ENCODE measurements around the gene NACC1. TPM values are rescaled to one million over a fixed set of nuclear protein-coding genes. Genes with fewer than 3 reads are reported as not detected.

The NACC1 gene
- total and polyA plus RNA-seq, 2 of the 13 experiments (the other 11 are each of a cell fraction or from before 2014, with no cell fraction given) = 31.8 to 42.3 TPM

DNA sequence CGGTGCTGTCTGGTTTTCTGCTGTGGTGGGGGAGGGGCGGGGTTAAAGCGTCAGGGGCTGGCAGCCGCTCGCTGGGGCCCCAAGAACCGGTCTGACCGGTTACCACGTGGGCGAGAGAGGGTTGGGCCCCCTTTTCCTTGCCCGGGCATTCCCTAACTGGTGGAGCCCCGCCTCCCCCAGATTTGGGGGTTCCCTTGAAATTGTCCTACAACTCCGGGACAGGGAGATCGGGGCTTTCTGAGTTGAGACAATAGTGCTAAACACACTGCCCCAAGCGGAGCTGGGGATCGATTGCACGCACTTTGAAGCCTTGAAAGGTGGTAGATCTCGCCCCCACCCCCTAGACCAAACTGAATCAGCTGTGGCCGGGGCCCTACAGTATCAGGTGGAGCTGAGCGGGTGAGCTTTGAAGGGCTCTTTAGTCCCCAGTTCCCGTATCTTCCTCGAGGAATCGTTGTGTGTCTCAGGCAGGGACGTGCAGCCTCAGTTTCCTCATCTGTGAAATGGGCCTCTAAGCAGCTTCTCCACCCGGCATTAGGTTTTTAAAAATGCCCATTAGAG is 36.9 kb downstream of the NACC1 start (continued):
- TF ChIP-seq, protein P1, sequence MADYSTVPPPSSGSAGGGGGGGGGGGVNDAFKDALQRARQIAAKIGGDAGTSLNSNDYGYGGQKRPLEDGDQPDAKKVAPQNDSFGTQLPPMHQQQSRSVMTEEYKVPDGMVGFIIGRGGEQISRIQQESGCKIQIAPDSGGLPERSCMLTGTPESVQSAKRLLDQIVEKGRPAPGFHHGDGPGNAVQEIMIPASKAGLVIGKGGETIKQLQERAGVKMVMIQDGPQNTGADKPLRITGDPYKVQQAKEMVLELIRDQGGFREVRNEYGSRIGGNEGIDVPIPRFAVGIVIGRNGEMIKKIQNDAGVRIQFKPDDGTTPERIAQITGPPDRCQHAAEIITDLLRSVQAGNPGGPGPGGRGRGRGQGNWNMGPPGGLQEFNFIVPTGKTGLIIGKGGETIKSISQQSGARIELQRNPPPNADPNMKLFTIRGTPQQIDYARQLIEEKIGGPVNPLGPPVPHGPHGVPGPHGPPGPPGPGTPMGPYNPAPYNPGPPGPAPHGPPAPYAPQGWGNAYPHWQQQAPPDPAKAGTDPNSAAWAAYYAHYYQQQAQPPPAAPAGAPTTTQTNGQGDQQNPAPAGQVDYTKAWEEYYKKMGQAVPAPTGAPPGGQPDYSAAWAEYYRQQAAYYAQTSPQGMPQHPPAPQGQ (CRISPR knock-in tag; IDR thresholded peaks at IDR 0.05; ENCODE audit: borderline replicate concordance) = no peak
- peak; percentile 11; the same call in 1 of the 2 replicates for TF ChIP-seq TARDBP (CRISPR knock-in tag; IDR thresholded peaks at IDR 0.05)
- TF ChIP-seq RCOR2 (CRISPR knock-in tag; IDR thresholded peaks at IDR 0.05) = peak; percentile 73; the same call in 1 of the 2 replicates
- no peak for TF ChIP-seq ZFP36L1 (CRISPR knock-in tag; IDR thresholded peaks at IDR 0.05)
- no peak for TF ChIP-seq ZNF891 (CRISPR knock-in tag; IDR thresholded peaks at IDR 0.05)
- TF ChIP-seq MXD4 (CRISPR knock-in tag; IDR thresholded peaks at IDR 0.05) = 0 out of 2 replicates have a peak, but pooled peaks have one; percentile 35
- TF ChIP-seq IKZF5 (CRISPR knock-in tag; IDR thresholded peaks at IDR 0.05) = 0 out of 2 replicates have a peak, but pooled peaks have one; percentile 16
- no peak for TF ChIP-seq ZNF362 (CRISPR knock-in tag; IDR thresholded peaks at IDR 0.05; ENCODE audit: borderline replicate concordance)
- TF ChIP-seq ZNF3 (CRISPR knock-in tag; IDR thresholded peaks at IDR 0.05) = peak; percentile 60; the same call in 1 of the 2 replicates
- 0 out of 2 replicates have a peak, but pooled peaks have one; percentile 28 for TF ChIP-seq ZFX (CRISPR knock-in tag; IDR thresholded peaks at IDR 0.05; ENCODE audit: low read depth)
- TF ChIP-seq ARNT2 (CRISPR knock-in tag; IDR thresholded peaks at IDR 0.05; ENCODE audit: low read depth) = no peak; the same call in 1 of the 2 replicates
- TF ChIP-seq, protein P2, sequence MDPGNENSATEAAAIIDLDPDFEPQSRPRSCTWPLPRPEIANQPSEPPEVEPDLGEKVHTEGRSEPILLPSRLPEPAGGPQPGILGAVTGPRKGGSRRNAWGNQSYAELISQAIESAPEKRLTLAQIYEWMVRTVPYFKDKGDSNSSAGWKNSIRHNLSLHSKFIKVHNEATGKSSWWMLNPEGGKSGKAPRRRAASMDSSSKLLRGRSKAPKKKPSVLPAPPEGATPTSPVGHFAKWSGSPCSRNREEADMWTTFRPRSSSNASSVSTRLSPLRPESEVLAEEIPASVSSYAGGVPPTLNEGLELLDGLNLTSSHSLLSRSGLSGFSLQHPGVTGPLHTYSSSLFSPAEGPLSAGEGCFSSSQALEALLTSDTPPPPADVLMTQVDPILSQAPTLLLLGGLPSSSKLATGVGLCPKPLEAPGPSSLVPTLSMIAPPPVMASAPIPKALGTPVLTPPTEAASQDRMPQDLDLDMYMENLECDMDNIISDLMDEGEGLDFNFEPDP (CRISPR knock-in tag; conservative IDR thresholded peaks at IDR 0.05) = no peak
- peak; percentile 65; the same call in 1 of the 2 replicates for TF ChIP-seq KDM3A (CRISPR knock-in tag; IDR thresholded peaks at IDR 0.05; ENCODE audit: low read depth)
- 0 out of 2 replicates have a peak, but pooled peaks have one; percentile 10 for TF ChIP-seq ZFP82 (CRISPR knock-in tag; IDR thresholded peaks at IDR 0.05; ENCODE audit: borderline replicate concordance)
- no peak for TF ChIP-seq ZMAT5 (CRISPR knock-in tag; IDR thresholded peaks at IDR 0.05; ENCODE audit: borderline replicate concordance, low read depth)
- TF ChIP-seq HOXA3 (CRISPR knock-in tag; IDR thresholded peaks at IDR 0.05) = no peak
- no peak for TF ChIP-seq MLXIP (CRISPR knock-in tag; IDR thresholded peaks at IDR 0.05; ENCODE audit: borderline replicate concordance)
- no peak for TF ChIP-seq ZNF383 (CRISPR knock-in tag; IDR thresholded peaks at IDR 0.05; ENCODE audit: borderline replicate concordance)
- 0 out of 2 replicates have a peak, but pooled peaks have one; percentile 19 for TF ChIP-seq KAT7 (CRISPR knock-in tag; IDR thresholded peaks at IDR 0.05; ENCODE audit: borderline replicate concordance)
- 0 out of 2 replicates have a peak, but pooled peaks have one; percentile 19 for TF ChIP-seq SSRP1 (CRISPR knock-in tag; IDR thresholded peaks at IDR 0.05)
- no peak for TF ChIP-seq ZFP62 (CRISPR knock-in tag; IDR thresholded peaks at IDR 0.05)

All from HepG2 (cell line).